HUES6 (cell line): ENCODE results near the gene PTH2.

Experiments
- H3K27ac ChIP-seq: 2 replicates; pipeline ENCODE4 v1.7.0; 2013; ENCODE audit warnings: low read depth, mild to moderate bottlenecking, low read length, inconsistent platforms
- H3K27me3 ChIP-seq: 2 replicates; pipeline ENCODE4 v1.6.1; 2013; ENCODE audit warnings: low read length; ENCODE audit not compliant: control insufficient read depth, insufficient read depth
- H3K36me3 ChIP-seq: 2 replicates; pipeline ENCODE4 v1.6.1; 2013; ENCODE audit warnings: low read length; ENCODE audit not compliant: control insufficient read depth, insufficient read depth
- H3K4me1 ChIP-seq: 2 replicates; pipeline ENCODE4 v1.6.1; 2013; ENCODE audit warnings: low read length; ENCODE audit not compliant: control insufficient read depth, insufficient read depth
- H3K4me3 ChIP-seq: 2 replicates; pipeline ENCODE4 v1.5.1; 2013; ENCODE audit warnings: low read depth, low read length
- H3K9ac ChIP-seq: one replicate; pipeline ENCODE4 v1.6.1; 2013; ENCODE audit warnings: mild to moderate bottlenecking, low read length
- H3K9me3 ChIP-seq: 2 replicates; pipeline ENCODE4 v1.6.1; 2013; ENCODE audit warnings: low read depth, low read length; ENCODE audit not compliant: control insufficient read depth, insufficient read depth

Gene PTH2, protein sequence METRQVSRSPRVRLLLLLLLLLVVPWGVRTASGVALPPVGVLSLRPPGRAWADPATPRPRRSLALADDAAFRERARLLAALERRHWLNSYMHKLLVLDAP

DNA sequence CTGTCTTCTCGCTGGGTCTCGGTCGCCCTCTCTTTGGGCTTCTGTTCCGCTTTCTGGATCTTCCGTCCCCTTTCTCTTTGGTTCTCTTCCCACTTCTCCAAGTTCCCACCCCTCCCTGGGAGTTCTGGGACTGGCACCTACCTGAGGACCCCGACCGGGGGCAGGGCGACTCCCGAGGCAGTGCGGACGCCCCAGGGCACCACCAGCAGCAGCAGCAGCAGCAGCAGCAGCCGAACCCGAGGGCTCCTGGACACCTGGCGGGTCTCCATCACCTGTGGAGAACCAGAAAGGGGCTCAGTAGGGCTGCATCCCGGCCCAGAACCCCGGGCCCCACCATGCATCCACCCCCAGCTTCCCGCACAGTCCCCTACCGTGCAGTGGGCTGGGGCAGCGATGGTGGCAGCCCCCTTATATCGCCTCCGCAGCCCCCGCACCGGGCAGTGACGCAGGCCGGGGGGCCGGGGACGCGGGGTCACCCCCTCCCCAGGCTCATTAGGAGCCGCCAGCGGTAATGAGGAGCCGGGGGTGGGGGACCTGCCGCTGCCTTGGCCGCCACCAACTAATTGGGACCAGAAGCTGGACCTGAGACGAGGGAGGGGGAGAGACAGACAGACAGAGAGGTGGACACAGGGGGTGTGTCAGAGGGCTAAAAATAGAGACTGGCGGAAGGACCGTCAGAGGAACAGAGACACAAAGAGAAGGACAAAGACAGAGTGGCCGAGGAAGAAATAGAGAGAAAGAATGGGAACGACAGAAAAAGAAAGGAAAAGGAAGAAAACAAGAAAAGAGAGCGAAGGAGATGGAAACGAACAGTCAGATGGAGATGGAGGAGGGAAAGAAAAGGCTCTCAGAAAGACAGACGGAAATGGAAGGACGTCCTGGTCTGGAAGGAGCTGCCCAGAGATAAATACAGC, at the start of gene PTH2:
Gene PTH2, minus strand, starts transcription at position 371 of the 914 bp plus-strand sequence. Its CDS starts 102 bp downstream, at position 269.
- Histone ChIP-seq H3K27me3 (peaks cover 86% of the 10 kb centered on the region), H3K9me3 (no peaks in the 10 kb centered on the region), H3K36me3 (no peaks in the 10 kb centered on the region), H3K4me1 (peaks cover 39% of the 10 kb centered on the region), H3K27ac (no peak within 1 kb of the TSS), H3K9ac (no peak within 1 kb of the TSS), H3K4me3 (peak within 1 kb of the TSS; percentile 51)

DNA sequence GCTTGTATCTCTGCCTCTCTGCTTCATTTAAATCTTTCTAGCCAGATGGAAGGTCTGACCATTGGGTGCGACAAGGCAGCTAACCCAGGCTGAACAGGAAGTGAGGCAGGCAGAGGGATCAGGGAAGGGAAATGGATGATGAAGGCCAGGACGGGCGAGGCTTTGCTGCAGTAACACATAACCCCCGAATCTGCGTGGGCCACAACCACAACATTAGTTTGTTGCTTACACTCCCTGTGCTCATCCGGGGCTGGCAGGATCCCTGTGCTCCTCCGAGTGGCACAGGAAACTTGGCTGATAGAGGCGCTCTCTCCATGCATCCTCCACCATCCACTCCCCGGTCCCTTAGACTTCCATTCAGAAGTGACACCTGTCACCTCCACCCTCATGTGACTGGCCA, 49.7 kb upstream of the PTH2 start:
- Histone ChIP-seq H3K4me3 (no peak overlapping the region), H3K9me3 (no peaks in the 10 kb centered on the region), H3K9ac (no peak overlapping the region), H3K36me3 (peaks cover 8% of the 10 kb centered on the region; the same call in 1 of the 2 replicates), H3K4me1 (peaks cover 12% of the 10 kb centered on the region), H3K27ac (no peak overlapping the region), H3K27me3 (peaks cover 8% of the 10 kb centered on the region)

DNA sequence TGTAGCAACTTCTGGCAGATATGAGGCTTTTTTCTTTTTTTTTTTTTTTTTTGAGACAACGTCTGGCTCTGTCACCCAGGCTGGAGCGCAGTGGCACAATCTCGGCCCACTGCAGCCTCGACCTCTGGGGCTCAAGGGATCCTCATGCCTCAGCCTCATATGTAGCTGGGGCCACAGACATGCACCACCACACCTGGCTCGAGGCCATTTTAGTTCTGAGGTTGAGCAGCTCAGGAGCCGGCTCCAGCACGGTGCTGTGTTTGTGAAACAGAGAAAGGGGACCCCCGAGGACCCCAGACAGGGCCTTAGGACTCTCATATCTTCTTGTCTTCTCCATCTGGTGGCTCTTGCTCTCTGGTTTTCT, 47.4 kb upstream of the PTH2 start:
- Histone ChIP-seq H3K27me3 (peaks cover 8% of the 10 kb centered on the region), H3K36me3 (peaks cover 15% of the 10 kb centered on the region; the same call in 1 of the 2 replicates), H3K9me3 (no peaks in the 10 kb centered on the region), H3K4me3 (no peak overlapping the region), H3K9ac (no peak overlapping the region), H3K4me1 (peaks cover 10% of the 10 kb centered on the region), H3K27ac (no peak overlapping the region)

DNA sequence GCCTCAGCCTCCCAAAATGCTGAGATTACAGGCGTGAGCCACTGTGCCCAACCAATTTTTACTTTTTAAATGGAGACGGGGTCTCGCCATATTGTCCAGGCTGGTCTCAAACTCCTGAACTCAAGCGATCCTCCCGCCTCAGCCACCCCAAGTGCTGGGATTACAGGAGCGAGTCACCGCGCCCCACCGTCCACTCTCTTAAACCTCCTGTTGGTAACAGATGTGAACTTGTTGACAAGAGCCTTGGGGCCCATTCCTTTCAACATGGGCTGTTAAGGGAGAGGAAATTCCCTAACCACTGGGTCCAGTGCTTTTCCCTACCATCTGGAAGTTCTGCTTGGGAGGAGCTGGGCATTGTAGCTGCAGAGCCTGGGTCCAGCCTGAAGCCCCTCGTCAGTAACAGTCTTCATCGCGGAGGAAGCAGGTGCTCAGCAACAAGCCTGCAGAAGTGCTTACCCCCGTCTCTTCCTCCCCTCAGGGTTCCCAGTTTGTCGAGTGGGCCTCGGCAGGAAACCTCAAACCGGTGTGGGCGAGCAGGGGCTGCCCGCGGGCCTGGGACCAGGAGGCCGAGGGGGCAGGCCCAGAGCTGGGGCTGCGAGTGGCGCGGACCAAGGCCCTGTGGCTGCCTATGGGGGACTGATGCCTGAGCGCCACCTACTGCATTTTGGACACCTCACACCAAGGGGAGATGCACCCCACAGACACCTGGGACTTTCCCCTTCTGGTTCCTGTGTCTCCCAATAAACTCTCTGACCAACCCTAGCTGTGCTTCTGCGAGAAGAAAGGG, 46.8 kb upstream of the PTH2 start:
- no peak overlapping the region for H3K27ac ChIP-seq
- no peaks in the 10 kb centered on the region for H3K9me3 ChIP-seq
- H3K9ac ChIP-seq: no peak overlapping the region
- peaks cover 15% of the 10 kb centered on the region; the same call in 1 of the 2 replicates for H3K36me3 ChIP-seq
- H3K4me3 ChIP-seq: no peak overlapping the region
- H3K27me3 ChIP-seq: peaks cover 7% of the 10 kb centered on the region
- H3K4me1 ChIP-seq: peaks cover 10% of the 10 kb centered on the region

DNA sequence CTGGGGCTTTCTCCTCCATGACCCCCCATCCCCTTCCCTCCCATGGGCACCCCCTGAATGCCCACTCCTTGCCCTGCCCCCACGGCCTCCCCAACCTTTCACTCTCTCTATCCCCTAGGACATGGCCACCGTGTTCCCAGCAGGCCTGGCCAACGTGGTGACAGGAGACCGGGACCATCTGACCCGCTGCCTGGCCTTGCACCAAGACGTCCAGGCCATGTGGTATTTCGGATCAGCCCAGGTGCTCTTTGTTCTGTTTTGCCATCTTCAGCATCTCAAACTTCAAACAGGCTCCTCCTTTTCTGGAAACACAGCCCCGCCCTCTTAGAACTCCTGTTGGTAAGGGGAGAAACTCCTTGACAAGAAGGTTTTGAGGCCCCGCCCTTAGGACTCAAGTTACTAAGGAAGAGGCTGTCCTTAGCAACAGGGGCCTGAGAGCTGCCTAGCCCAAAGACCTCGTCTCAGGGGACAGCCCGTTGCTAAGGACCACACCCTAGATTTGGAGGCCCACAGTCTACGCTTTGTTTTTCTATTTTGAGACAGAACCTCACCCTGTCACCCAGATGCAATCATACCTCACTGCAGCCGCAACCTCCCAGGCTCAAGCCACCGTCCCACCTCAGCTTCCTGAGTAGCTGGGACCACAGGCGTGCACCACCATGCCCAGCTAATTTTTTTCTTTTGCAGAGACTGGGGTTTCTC, 45.7 kb upstream of the PTH2 start:
- H3K27ac ChIP-seq: no peak overlapping the region
- H3K27me3 ChIP-seq: no peaks in the 10 kb centered on the region
- H3K9ac ChIP-seq: no peak overlapping the region
- H3K36me3 ChIP-seq: peaks cover 25% of the 10 kb centered on the region
- no peaks in the 10 kb centered on the region for H3K9me3 ChIP-seq
- no peak overlapping the region for H3K4me3 ChIP-seq
- H3K4me1 ChIP-seq: peaks cover 6% of the 10 kb centered on the region

DNA sequence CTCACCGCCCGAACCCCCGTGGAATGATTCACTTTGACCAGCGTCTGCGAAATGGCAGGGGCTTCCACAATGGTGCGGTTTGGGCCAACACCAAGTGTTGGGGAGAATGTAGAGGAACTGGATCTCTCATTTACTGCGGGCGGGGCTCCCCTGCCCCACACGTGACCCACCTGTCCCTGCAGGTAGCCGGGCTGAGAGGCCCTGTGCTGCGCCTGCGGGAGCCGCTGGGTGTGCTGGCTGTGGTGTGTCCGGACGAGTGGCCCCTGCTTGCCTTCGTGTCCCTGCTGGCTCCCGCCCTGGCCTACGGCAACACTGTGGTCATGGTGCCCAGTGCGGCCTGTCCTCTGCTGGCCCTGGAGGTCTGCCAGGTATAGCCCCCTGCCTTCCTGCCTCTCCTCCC, 45.0 kb upstream of the PTH2 start:
- H3K36me3 ChIP-seq: peaks cover 27% of the 10 kb centered on the region
- H3K27me3 ChIP-seq: no peaks in the 10 kb centered on the region
- no peak overlapping the region for H3K4me3 ChIP-seq
- peaks cover 6% of the 10 kb centered on the region for H3K4me1 ChIP-seq
- H3K27ac ChIP-seq: no peak overlapping the region
- H3K9ac ChIP-seq: no peak overlapping the region
- no peaks in the 10 kb centered on the region for H3K9me3 ChIP-seq

DNA sequence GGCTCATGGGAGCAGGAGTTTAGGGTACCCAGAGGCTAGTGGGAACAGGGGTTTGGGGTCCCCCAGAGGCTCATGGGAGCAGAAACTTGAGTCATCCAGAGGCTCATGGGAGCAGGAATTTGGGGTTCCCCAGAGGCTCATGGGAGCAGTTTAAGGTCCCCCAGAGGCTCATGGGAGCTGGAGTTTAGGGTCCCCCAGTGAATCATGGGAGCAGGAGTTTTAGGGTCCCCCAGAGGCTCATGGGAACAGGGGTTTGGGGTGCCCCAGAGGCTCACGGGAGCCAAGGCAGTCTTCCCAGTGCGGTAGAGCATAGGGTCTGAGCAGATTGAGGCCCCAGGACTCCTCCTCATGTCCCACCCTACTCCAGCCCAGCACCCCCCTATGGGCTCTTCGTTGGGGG, 42.1 kb upstream of the PTH2 start:
- Histone ChIP-seq H3K27ac (no peak overlapping the region), H3K27me3 (no peaks in the 10 kb centered on the region), H3K36me3 (peaks cover 27% of the 10 kb centered on the region), H3K9ac (no peak overlapping the region), H3K9me3 (no peaks in the 10 kb centered on the region), H3K4me1 (peaks cover 6% of the 10 kb centered on the region), H3K4me3 (no peak overlapping the region)

DNA sequence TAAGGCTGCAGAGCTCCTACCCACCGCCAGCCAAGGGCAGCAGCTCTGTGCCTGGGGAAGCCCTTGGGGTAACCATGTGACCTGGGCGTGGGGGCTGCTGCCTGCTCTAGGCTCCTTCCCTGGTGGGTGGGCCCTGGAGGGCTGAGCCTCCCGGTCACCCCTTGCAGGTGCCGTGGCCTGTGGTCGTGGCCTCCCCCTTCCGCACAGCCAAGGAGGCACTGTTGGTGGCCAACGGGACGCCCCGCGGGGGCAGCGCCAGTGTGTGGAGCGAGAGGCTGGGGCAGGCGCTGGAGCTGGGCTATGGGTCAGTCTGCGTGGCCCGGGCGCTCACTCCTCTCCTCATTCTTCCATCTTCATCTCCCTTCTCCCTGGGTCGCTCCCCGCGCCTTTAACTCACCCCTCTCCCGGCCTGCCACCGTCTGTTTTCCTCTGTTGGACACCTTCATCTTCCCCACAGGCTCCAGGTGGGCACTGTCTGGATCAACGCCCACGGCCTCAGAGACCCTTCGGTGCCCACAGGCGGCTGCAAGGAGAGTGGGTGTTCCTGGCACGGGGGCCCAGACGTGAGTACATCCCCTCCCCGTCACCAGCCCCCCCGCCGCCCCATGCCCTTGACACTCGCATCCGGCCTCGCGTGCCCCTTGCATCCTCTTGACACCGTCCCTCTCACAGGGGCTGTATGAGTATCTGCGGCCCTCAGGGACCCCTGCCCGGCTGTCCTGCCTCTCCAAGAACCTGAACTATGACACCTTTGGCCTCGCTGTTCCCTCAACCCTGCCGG, 40.9 kb upstream of the PTH2 start:
- H3K36me3 ChIP-seq: peaks cover 27% of the 10 kb centered on the region

DNA sequence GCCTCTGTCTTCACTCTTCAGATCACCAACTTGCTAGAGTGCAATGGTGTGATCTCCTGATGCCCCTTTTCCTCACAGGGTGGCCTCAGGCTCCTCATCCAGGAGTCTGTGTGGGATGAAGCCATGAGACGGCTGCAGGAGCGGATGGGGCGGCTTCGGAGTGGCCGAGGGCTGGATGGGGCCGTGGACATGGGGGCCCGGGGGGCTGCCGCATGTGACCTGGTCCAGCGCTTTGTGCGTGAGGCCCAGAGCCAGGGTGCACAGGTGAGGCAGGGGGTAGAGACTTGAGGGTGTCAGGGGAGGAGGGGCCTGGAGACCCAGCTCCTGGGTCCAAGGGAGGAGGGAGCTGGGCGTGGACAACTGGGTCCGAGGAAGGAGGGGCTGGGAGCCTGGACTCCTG, 39.3 kb upstream of the PTH2 start:
- Histone ChIP-seq H3K27ac (no peak overlapping the region), H3K27me3 (no peaks in the 10 kb centered on the region), H3K4me3 (no peak overlapping the region), H3K9ac (no peak overlapping the region), H3K9me3 (no peaks in the 10 kb centered on the region), H3K36me3 (peaks cover 27% of the 10 kb centered on the region), H3K4me1 (no peaks in the 10 kb centered on the region)

More for the DNA sequence above, 40.9 kb upstream of the PTH2 start:
- no peaks in the 10 kb centered on the region for H3K9me3 ChIP-seq
- no peak overlapping the region for H3K4me3 ChIP-seq
- H3K27ac ChIP-seq: no peak overlapping the region
- H3K27me3 ChIP-seq: no peaks in the 10 kb centered on the region
- peaks cover 4% of the 10 kb centered on the region for H3K4me1 ChIP-seq
- no peak overlapping the region for H3K9ac ChIP-seq

DNA sequence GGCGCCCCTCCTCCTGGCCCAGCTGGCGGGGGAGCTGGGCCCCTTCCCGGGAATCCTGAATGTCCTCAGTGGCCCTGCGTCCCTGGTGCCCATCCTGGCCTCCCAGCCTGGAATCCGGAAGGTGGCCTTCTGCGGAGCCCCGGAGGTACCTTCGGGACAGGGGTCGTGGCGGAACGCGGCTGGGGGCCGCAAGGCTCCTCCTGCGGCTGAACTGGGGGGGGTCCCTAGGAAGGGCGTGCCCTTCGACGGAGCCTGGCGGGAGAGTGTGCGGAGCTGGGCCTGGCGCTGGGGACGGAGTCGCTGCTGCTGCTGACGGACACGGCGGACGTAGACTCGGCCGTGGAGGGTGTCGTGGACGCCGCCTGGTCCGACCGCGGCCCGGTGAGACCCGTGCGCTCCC, 38.4 kb upstream of the PTH2 start:
- Histone ChIP-seq H3K9me3 (no peaks in the 10 kb centered on the region), H3K27ac (no peak overlapping the region), H3K36me3 (peaks cover 27% of the 10 kb centered on the region), H3K4me1 (no peaks in the 10 kb centered on the region), H3K9ac (no peak overlapping the region), H3K27me3 (no peaks in the 10 kb centered on the region), H3K4me3 (no peak overlapping the region)
